BJ (cell line): Measurements from ENCODE around the gene MAD2L1. TPM values are rescaled to one million over a fixed set of nuclear protein-coding genes. Genes with fewer than 3 reads are reported as not detected.
A peak's percentile ranks its signal among the peaks of the same experiment; 100 is the strongest.
"Not testable (repeated sequence)": the region's sequence is repeated elsewhere in the genome, so short reads cannot be mapped to it uniquely, and the experiment has no call there.

Source experiments
- CTCF ChIA-PET: fragments of 350-600 bp; formaldehyde crosslinking; extraction: SDS; loops from one replicate; lab custom pipeline; 2021; ENCODE audit warnings: antibody characterized with exemption, inconsistent platforms; lab: Yijun Ruan, JAX
- POLR2A ChIA-PET: fragments of 300-600 bp; sonication (Branson Sonifier 250); formaldehyde crosslinking; extraction: SDS; loops from one replicate; lab custom pipeline; 2021; ENCODE audit warnings: antibody characterized with exemption; lab: Charles Lee
- DNase-seq: peaks from one replicate; pipeline ENCODE4 v3.0.0-alpha.2; 2011; ENCODE audit warnings: low read depth
- H3K27me3 ChIP-seq: 2 replicates; pipeline ENCODE4 v1.6.0; 2011; ENCODE audit warnings: low read length; ENCODE audit not compliant: control insufficient read depth, insufficient read depth
- H3K36me3 ChIP-seq: 2 replicates; pipeline ENCODE4 v1.5.1; 2011; ENCODE audit warnings: low read length; ENCODE audit not compliant: control insufficient read depth, insufficient read depth
- H3K4me3 ChIP-seq: 2 replicates; pipeline ENCODE4 v1.5.1; 2011; ENCODE audit warnings: low read depth, mild to moderate bottlenecking, control low read depth, low read length
- CTCF ChIP-seq: IDR thresholded peaks from 2 replicates; pipeline ENCODE4 v1.5.1; 2011; ENCODE audit warnings: low read depth, mild to moderate bottlenecking, control low read depth, inconsistent platforms, low read length, moderate library complexity; ENCODE audit not compliant: insufficient read depth
- polyA plus RNA-seq: library from polyadenylated mRNA; depleted of rRNA; stranded (reverse); fragments of >200 nt; gene quantifications from 2 replicates; pipeline ENCODE4 v1.2.3, GENCODE V29; 2011

MAD2L1 gene
- polyA plus RNA-seq, 1 experiment, result 27.0 TPM

DNA sequence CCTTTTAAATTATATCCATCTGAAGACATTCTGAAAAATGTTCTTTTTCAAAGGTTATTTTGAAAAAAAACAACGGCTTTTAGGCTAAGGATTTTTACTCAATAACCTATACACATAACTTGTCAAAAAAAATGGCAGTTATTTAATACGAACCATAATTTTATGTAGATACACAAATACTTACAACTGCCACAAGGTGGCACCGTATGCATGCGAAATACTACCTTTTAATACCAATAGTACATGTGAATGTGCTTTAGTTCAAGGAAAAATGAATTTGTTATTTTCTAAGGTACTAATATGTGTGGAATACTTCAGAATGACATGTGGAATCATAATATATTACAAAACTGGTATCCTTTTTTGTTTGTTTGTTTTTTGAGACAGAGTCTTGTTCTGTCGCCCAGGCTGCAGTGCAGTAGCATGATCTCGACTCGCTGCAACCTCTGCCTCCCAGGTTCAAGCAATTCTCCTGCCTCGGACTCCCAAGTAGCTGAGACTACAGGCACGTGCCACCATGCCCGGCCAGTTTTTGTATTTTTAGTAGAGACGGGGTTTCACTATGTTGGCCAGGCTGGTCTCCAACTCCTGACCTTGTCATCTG is 4.6 kb upstream of the MAD2L1 start:
- DNase-seq, result peak; percentile 14
- POLR2A ChIA-PET, result no interaction called here
- peak; percentile 50 for TF ChIP-seq CTCF
- Histone ChIP-seq H3K27me3 (no peaks in the 10 kb centered on the region), H3K4me3 (no peak overlapping the region), H3K36me3 (no peaks in the 10 kb centered on the region)
- CTCF ChIA-PET, result interaction anchor here (2.0 kb wide), 1 partner anchor 9 kb away, joined by 11 read pairs; no protein-coding TSS in a partner anchor

DNA sequence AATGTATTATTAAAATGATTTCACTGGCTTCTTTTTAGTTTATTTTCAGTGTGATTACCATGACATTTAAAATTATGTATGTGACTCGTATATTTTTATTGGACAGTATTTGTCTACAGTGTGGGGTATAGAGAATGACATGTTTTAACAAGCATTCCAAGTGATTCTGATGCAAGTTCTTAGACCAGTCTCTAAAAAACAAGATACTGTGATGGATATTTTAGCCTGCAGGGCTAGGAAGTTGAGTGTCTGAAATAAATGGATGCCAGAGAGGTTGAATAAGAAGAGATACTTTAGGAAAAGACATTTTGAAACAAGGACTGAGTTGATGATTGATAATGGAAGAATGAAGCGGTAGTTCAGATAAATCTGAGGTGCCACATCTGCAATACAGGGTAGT is 3.5 kb upstream of the MAD2L1 start:
- DNase-seq, result peak; percentile 9
- POLR2A ChIA-PET, result interaction anchor here (0.8 kb wide), 1 partner anchor 323 kb away, joined by 4 read pairs; no protein-coding TSS in a partner anchor
- H3K36me3 ChIP-seq, result no peaks in the 10 kb centered on the region
- no peak overlapping the region for H3K4me3 ChIP-seq
- CTCF ChIA-PET, result interaction anchor here (0.6 to 2.0 kb wide), 3 partner anchors 10 to 1128 kb away, joined by 3 to 11 read pairs (median 4); no protein-coding TSS in a partner anchor
- H3K27me3 ChIP-seq, result no peaks in the 10 kb centered on the region
- no peak for TF ChIP-seq CTCF

- no peaks in the 10 kb centered on the region for H3K36me3 ChIP-seq
- TF ChIP-seq CTCF, result no peak
- ChIA-PET POLR2A (no interaction called here), CTCF (interaction anchor here (0.6 to 0.8 kb wide), 2 partner anchors 10 to 11 kb away, joined by 3 read pairs; no protein-coding TSS in a partner anchor)
- DNase-seq, result no peak
- peak overlapping the region; percentile 75 for H3K4me3 ChIP-seq
- H3K27me3 ChIP-seq, result no peaks in the 10 kb centered on the region
These were observed 603 bp downstream of the MAD2L1 start for GRCh38 chr4:120065974-120066516.

DNA sequence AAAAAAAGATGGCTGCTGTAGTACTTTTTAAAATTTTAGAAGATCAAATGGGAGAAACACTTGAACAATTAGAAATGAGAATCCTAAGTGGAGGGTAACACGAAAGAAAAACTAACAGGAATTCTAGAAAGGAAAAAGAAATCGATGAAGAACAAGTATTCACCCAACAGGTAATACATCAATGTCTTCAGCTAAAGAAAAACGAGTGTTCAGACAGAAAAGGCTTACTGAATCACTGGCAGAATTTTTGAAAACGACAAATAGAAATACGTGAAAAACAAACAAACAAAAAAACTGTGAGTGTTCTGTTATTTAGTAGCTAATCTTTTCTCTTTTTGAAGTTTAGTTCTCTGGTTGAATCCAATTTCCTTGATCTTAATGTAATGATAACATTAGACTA is 1.8 kb downstream of the MAD2L1 start:
- DNase-seq, result no peak
- no peaks in the 10 kb centered on the region for H3K36me3 ChIP-seq
- no peaks in the 10 kb centered on the region for H3K27me3 ChIP-seq
- ChIA-PET CTCF (no interaction called here), POLR2A (no interaction called here)
- no peak for TF ChIP-seq CTCF
- H3K4me3 ChIP-seq, result no peak overlapping the region

GRCh38 chr4:120063711-120064110 is 2.9 kb downstream of the MAD2L1 start:
- CTCF ChIA-PET, POLR2A ChIA-PET, H3K4me3 ChIP-seq, H3K27me3 ChIP-seq, DNase-seq, H3K36me3 ChIP-seq: not testable (repeated sequence)
